Measurements from ENCODE around the gene CADPS2.

CADPS2 gene

GRCh38 chr7:122305475-122306319, 580.6 kb downstream of the CADPS2 start:
- no peak overlapping the region for H3K27ac ChIP-seq (ENCODE audit: low read depth, low read length, poor library complexity, severe bottlenecking)
- no peaks in the 10 kb centered on the region for H3K9me3 ChIP-seq (ENCODE audit: low read length)
- no peaks in the 10 kb centered on the region for H3K9me2 ChIP-seq (ENCODE audit: low read depth, low read length)
- TF ChIP-seq CTCF (IDR thresholded peaks at IDR 0.05; ENCODE audit: low read length), result no peak
- no peak for TF ChIP-seq EZH2 (IDR thresholded peaks at IDR 0.05; ENCODE audit: borderline replicate concordance, low read length)
- H3K4me3 ChIP-seq (ENCODE audit: low read depth, low read length, poor library complexity, severe bottlenecking), result no peak overlapping the region
- H3K9ac ChIP-seq (ENCODE audit: low read length), result no peak overlapping the region
- no peak overlapping the region for H3K4me2 ChIP-seq (ENCODE audit: low read length)
- no peaks in the 10 kb centered on the region for H3K4me1 ChIP-seq (ENCODE audit: insufficient read depth, low read length, severe bottlenecking)
- H3K36me3 ChIP-seq (ENCODE audit: insufficient read depth, low read length), result no peaks in the 10 kb centered on the region
- no peak overlapping the region for H2AFZ ChIP-seq (ENCODE audit: low read length)
- H4K20me1 ChIP-seq (ENCODE audit: insufficient read depth, low read length), result no peaks in the 10 kb centered on the region
- H3K79me2 ChIP-seq (ENCODE audit: insufficient read depth, low read length), result no peaks in the 10 kb centered on the region
- H3K27me3 ChIP-seq (ENCODE audit: insufficient read depth, low read length), result no peaks in the 10 kb centered on the region
- H3F3A ChIP-seq (ENCODE audit: insufficient read depth, low read length), result no peaks in the 10 kb centered on the region

- no peaks in the 10 kb centered on the region for H3K4me1 ChIP-seq (ENCODE audit: insufficient read depth, low read length, severe bottlenecking)
- H3K4me3 ChIP-seq (ENCODE audit: low read depth, low read length, poor library complexity, severe bottlenecking), result no peak overlapping the region
- no peak overlapping the region for H3K27ac ChIP-seq (ENCODE audit: low read depth, low read length, poor library complexity, severe bottlenecking)
- no peak overlapping the region for H2AFZ ChIP-seq (ENCODE audit: low read length)
- no peaks in the 10 kb centered on the region for H3K9me3 ChIP-seq (ENCODE audit: low read length)
- no peaks in the 10 kb centered on the region for H3K36me3 ChIP-seq (ENCODE audit: insufficient read depth, low read length)
- H3K4me2 ChIP-seq (ENCODE audit: low read length), result no peak overlapping the region
- no peak overlapping the region for H3K9ac ChIP-seq (ENCODE audit: low read length)
- H3K79me2 ChIP-seq (ENCODE audit: insufficient read depth, low read length), result no peaks in the 10 kb centered on the region
- H3F3A ChIP-seq (ENCODE audit: insufficient read depth, low read length), result no peaks in the 10 kb centered on the region
- no peaks in the 10 kb centered on the region for H3K27me3 ChIP-seq (ENCODE audit: insufficient read depth, low read length)
- H4K20me1 ChIP-seq (ENCODE audit: insufficient read depth, low read length), result no peaks in the 10 kb centered on the region
- TF ChIP-seq CTCF (IDR thresholded peaks at IDR 0.05; ENCODE audit: low read length) (no peak), EZH2 (IDR thresholded peaks at IDR 0.05; ENCODE audit: borderline replicate concordance, low read length) (no peak)
- H3K9me2 ChIP-seq (ENCODE audit: low read depth, low read length), result no peaks in the 10 kb centered on the region
These were observed 581.3 kb downstream of the CADPS2 start for GRCh38 chr7:122304996-122305421.

- no peaks in the 10 kb centered on the region for H4K20me1 ChIP-seq (ENCODE audit: insufficient read depth, low read length)
- H3K4me2 ChIP-seq (ENCODE audit: low read length), result no peak within 1 kb of the TSS
- no peaks in the 10 kb centered on the region for H3K27me3 ChIP-seq (ENCODE audit: insufficient read depth, low read length)
- no peaks in the 10 kb centered on the region for H3F3A ChIP-seq (ENCODE audit: insufficient read depth, low read length)
- H3K79me2 ChIP-seq (ENCODE audit: insufficient read depth, low read length), result no peaks in the 10 kb centered on the region
- TF ChIP-seq EZH2 (IDR thresholded peaks at IDR 0.05; ENCODE audit: borderline replicate concordance, low read length), result no peak
- no peak for TF ChIP-seq CTCF (IDR thresholded peaks at IDR 0.05; ENCODE audit: low read length)
- no peak within 1 kb of the TSS for H3K9ac ChIP-seq (ENCODE audit: low read length)
- H3K9me2 ChIP-seq (ENCODE audit: low read depth, low read length), result no peaks in the 10 kb centered on the region
- no peak within 1 kb of the TSS for H2AFZ ChIP-seq (ENCODE audit: low read length)
- H3K4me3 ChIP-seq (ENCODE audit: low read depth, low read length, poor library complexity, severe bottlenecking), result no peak within 1 kb of the TSS
- no peaks in the 10 kb centered on the region for H3K4me1 ChIP-seq (ENCODE audit: insufficient read depth, low read length, severe bottlenecking)
- no peaks in the 10 kb centered on the region for H3K36me3 ChIP-seq (ENCODE audit: insufficient read depth, low read length)
- no peak within 1 kb of the TSS for H3K27ac ChIP-seq (ENCODE audit: low read depth, low read length, poor library complexity, severe bottlenecking)
- H3K9me3 ChIP-seq (ENCODE audit: low read length), result no peaks in the 10 kb centered on the region
These were observed 581.8 kb downstream of the CADPS2 start, which contains the start of gene FEZF1 for GRCh38 chr7:122304319-122304975. Gene FEZF1 (minus strand): TSS chr7:122304750. CDS start chr7:122304437, 313 bp downstream.
